ENCODE results near the gene AXIN1. TPM values are rescaled to one million over a fixed set of nuclear protein-coding genes. Genes with fewer than 3 reads are reported as not detected.
"Not testable (repeated sequence)": the region's sequence is repeated elsewhere in the genome, so short reads cannot be mapped to it uniquely, and the experiment has no call there.

The AXIN1 gene
- total RNA-seq, 2 donors from 2014 or later = 32.8 to 38.4 TPM

GRCh38 chr16:264440-264951 is 88.0 kb downstream of the AXIN1 start:
- DNase-seq (no peak), ATAC-seq (no peak)
- intact Hi-C loops (cut with DNase I, micrococcal nuclease) = no loop called here

GRCh38 chr16:263944-264343 is 88.6 kb downstream of the AXIN1 start:
- DNase-seq = no peak
- ATAC-seq = no peak
- intact Hi-C loops (cut with DNase I, micrococcal nuclease) = no loop called here

DNA sequence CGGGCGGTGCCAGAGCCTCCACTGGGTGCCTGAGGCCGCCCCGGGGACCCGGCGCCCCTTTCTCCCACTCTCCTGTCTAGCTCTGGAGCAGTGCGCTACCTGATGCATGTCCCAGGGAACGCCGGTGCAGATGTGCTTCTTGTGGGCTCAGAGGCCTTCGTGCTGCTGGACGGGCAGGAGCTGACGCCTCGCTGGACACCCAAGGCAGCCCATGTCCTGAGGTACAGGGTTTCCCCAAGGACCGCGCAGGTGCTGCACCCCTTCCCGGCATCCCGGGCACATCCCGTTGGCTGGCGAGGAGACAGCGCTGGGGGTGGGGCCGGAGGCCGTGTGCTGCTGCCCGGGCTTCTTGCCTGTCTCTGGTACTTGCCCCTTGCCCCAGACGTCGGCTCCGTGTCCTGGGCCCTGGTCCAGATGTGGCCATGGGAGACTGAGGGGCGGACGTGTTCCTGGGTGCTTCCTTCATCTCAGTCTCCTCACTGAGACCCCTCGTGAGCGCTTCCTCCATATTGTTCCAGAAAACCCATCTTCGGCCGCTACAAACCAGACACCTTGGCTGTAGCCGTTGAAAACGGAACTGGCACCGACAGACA is 89.2 kb downstream of the AXIN1 start:
- ATAC-seq (no peak), DNase-seq (no peak)
- intact Hi-C loops (cut with DNase I, micrococcal nuclease) = no loop called here

- intact Hi-C loops (cut with DNase I, micrococcal nuclease) = no loop called here
- ATAC-seq (no peak), DNase-seq (no peak)
Measured at GRCh38 chr16:262121-262745, 90.3 kb downstream of the AXIN1 start.

DNA sequence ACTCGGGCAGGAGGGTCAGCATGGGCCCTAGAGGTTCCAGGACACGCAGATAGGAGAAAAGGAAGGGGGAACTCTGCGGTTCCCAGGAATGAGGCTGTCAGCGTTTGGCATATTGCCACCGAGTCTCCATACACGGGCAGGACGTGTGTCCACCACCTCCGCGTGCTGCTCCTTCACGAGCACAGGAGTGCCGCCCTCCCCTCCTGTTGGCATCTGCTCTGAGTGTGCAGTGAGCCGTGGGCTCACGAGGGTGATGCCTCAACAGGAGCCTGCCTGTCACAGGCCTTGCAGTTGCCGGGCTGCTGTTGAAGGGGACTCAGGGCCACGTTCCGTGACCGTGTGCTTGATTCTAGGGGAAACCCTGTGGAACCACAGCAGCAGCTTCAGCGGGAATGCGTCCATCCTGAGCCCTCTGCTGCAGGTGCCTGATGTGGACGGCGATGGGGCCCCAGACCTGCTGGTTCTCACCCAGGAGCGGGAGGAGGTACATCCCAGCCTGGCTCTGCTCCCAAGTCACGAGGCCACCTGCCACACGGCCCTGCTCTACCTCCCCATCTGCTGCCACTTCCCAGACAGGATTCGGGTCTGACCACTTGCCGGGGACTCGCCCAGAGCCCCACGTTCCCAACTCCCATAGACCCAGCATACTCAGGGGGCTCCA is 91.4 kb downstream of the AXIN1 start:
- intact Hi-C loops (cut with DNase I, micrococcal nuclease) = no loop called here
- no peak for DNase-seq
- ATAC-seq = no peak

GRCh38 chr16:260326-260725 is 92.2 kb downstream of the AXIN1 start:
- ATAC-seq (no peak), DNase-seq (no peak)
- intact Hi-C loops (cut with DNase I, micrococcal nuclease) = no loop called here

DNA sequence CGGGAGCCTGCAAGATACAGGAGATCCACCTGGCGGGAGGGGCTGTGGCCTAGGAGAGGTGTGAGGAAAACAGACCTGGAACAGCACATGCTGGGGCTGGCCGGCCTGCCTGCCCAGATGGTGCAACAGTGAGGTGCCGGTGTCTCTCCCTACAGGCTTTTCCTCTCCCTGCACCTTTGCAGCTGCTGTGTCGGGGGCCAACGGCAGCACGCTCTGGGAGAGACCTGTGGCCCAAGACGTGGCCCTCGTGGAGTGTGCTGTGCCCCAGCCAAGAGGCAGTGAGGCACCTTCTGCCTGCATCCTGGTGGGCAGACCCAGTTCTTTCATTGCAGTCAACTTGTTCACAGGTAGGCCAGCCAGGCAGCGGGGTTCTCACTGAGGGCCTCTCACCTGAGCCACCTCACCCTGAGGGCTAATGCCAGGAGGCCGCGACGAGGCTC is 92.7 kb downstream of the AXIN1 start:
- DNase-seq = no peak
- no peak for ATAC-seq
- intact Hi-C loops (cut with DNase I, micrococcal nuclease) = no loop called here

- ATAC-seq = no peak
- DNase-seq = no peak
- intact Hi-C loops (cut with DNase I, micrococcal nuclease) = no loop called here
Measured at GRCh38 chr16:259226-259625, 93.3 kb downstream of the AXIN1 start.

GRCh38 chr16:258091-258490 is 94.4 kb downstream of the AXIN1 start:
- intact Hi-C loops (cut with DNase I, micrococcal nuclease); ATAC-seq; DNase-seq: not testable (repeated sequence)

DNA sequence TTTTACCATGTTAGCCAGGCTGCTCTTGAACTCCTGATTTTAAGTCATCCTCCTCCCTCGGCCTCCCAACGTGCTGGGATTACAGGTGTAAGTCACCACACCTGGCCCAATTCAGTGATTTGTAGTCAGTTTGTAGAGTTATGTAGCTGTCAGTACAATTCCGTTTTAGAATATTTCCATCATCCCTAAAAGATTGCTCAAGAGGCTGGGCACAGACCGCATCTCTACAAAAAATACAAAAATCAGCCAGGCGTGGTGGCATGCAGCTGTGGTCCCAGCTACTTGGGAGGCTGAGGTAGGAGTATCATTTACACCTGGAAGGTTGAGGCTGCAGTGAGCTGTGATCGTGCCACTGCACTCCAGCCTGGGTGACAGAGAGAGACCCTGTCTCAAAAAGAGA is 97.3 kb downstream of the AXIN1 start:
- intact Hi-C loops (cut with DNase I, micrococcal nuclease) = no loop called here
- ATAC-seq (no peak), DNase-seq (no peak)

- intact Hi-C loops (cut with DNase I, micrococcal nuclease) = no loop called here
- DNase-seq (no peak), ATAC-seq (no peak)
Measured at GRCh38 chr16:254461-254860, 98.1 kb downstream of the AXIN1 start.

- intact Hi-C loops (cut with DNase I, micrococcal nuclease) = no loop called here
- ATAC-seq (peak; percentile 76), DNase-seq (peak in 1 of 2 donors; percentile 57)
Measured at GRCh38 chr16:253833-254232, 98.7 kb downstream of the AXIN1 start.

GRCh38 chr16:252366-253337 is 99.9 kb downstream of the AXIN1 start:
- DNase-seq = peak; percentile 59 to 69

DNA sequence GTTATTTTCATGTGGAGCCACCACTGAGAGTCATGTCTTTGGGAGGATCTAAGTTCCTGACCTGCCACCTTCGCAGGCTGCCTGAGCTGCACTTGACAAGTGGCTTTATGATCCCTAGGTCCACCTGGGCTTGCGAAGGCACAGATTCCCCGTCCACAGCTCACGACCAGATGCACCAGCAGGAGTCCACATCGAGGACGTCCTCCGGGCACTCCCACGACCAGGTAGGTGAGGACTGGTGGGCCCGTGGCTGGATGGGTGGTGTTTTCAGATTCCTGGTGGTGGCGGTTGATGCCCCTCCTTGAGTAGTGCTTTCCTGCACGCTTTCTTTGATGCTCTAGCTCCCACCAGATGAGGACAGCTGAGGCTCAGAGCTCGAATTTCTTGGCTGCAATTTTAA is 103.1 kb downstream of the AXIN1 start:
- no peak for ATAC-seq
- no peak for DNase-seq
- intact Hi-C loops (cut with DNase I, micrococcal nuclease) = no loop called here

More at GRCh38 chr16:252366-253337, 99.9 kb downstream of the AXIN1 start:
- peak; percentile 85 for ATAC-seq
- intact Hi-C loops (cut with DNase I, micrococcal nuclease) = no loop called here

GRCh38 chr16:247027-247426 is 105.5 kb downstream of the AXIN1 start:
- no peak for ATAC-seq
- DNase-seq = no peak
- intact Hi-C loops (cut with DNase I, micrococcal nuclease) = no loop called here

- DNase-seq = no peak
- ATAC-seq = no peak
- intact Hi-C loops (cut with DNase I, micrococcal nuclease) = no loop called here
Measured at GRCh38 chr16:245105-245504, 107.4 kb downstream of the AXIN1 start.

GRCh38 chr16:243348-243747 is 109.2 kb downstream of the AXIN1 start:
- no peak for ATAC-seq
- intact Hi-C loops (cut with DNase I, micrococcal nuclease) = no loop called here
- DNase-seq = no peak

DNA sequence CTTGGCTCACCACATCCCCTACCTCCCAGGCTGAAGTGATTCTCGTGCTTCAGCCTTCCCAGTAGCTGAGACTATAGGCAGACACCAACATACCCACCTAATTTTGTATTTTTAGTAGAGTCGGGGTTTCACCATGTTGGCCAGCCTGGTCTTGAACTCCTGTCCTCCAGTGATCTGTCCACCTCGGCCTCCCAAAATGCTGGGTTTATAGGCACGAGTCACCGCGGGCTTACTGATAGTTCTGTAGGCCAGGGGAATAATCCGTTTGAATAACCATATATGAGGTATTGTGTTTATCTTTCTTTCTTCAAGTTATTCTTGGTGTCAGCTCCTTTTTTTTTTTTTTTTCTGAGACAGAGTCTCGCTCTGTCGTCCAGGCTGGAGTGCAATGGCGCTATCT is 110.2 kb downstream of the AXIN1 start:
- ATAC-seq (no peak), DNase-seq (no peak)
- intact Hi-C loops (cut with DNase I, micrococcal nuclease) = no loop called here

GRCh38 chr16:240559-240958 is 112.0 kb downstream of the AXIN1 start:
- ATAC-seq (no peak), DNase-seq (no peak)

More at GRCh38 chr16:240559-240958, 112.0 kb downstream of the AXIN1 start:
- intact Hi-C loops (cut with DNase I, micrococcal nuclease) = no loop called here

All from left colon (tissue), 2 donors.